Fibroblast of lung (primary cell): ENCODE measurements around the gene MOB1B. TPM values are rescaled to one million over a fixed set of nuclear protein-coding genes. Genes with fewer than 3 reads are reported as not detected.
"Not testable (repeated sequence)": the region's sequence is repeated elsewhere in the genome, so short reads cannot be mapped to it uniquely, and the experiment has no call there.

ENCODE experiments used
- DNase-seq, 2 donors: peaks; one replicate each; pipeline versions ENCODE4 v3.0.0 to v3.0.0-alpha.2; 2010; ENCODE audit warnings: low read depth in 2 of 2
- H2AFZ ChIP-seq: 2 replicates; pipeline ENCODE4 v1.5.1; 2012; ENCODE audit warnings: low read length, control low read depth, inconsistent platforms
- H3K27ac ChIP-seq: 2 replicates; pipeline ENCODE4 v1.5.1; 2011; ENCODE audit warnings: low read length, control low read depth; ENCODE audit not compliant: insufficient read depth
- H3K27me3 ChIP-seq: 2 replicates; pipeline ENCODE4 v1.5.1; 2011; ENCODE audit warnings: mild to moderate bottlenecking, low read length; ENCODE audit not compliant: control insufficient read depth, insufficient read depth
- H3K36me3 ChIP-seq: 2 replicates; pipeline ENCODE4 v1.5.1; 2011; ENCODE audit warnings: low read length; ENCODE audit not compliant: control insufficient read depth, insufficient read depth
- H3K4me1 ChIP-seq: 2 replicates; pipeline ENCODE4 v1.5.1; 2011; ENCODE audit warnings: low read length; ENCODE audit not compliant: control insufficient read depth, insufficient read depth; ENCODE audit errors: extremely low read depth
- H3K4me2 ChIP-seq: 2 replicates; pipeline ENCODE4 v1.5.1; 2011; ENCODE audit warnings: low read length, control low read depth; ENCODE audit not compliant: insufficient read depth; ENCODE audit errors: extremely low read depth
- H3K4me3 ChIP-seq, 4 experiments: fragments of 200-600 bp in 1 of 4; sonication (generic) in 1 of 4; replicated peaks in 1 of 4; 2 replicates each; pipeline ENCODE4 v1.5.1; 2011 to 2016; ENCODE audit warnings: low read length in 4 of 4, low read depth in 3 of 4, mild to moderate bottlenecking in 3 of 4, control low read depth in 2 of 4, inconsistent platforms in 1 of 4, mixed read lengths in 1 of 4; ENCODE audit not compliant: insufficient read depth in 1 of 4; ENCODE audit errors: control extremely low read depth in 1 of 4
- H3K79me2 ChIP-seq: 2 replicates; pipeline ENCODE4 v1.5.1; 2012; ENCODE audit warnings: mild to moderate bottlenecking, low read length, inconsistent platforms; ENCODE audit not compliant: control insufficient read depth, insufficient read depth
- H3K9ac ChIP-seq: 2 replicates; pipeline ENCODE4 v1.5.1; 2011; ENCODE audit warnings: mild to moderate bottlenecking, low read length, control low read depth; ENCODE audit not compliant: insufficient read depth
- H3K9me3 ChIP-seq: 2 replicates; pipeline ENCODE4 v1.5.1; 2012; ENCODE audit warnings: low read depth, low read length; ENCODE audit not compliant: control insufficient read depth, insufficient read depth
- H4K20me1 ChIP-seq: 2 replicates; pipeline ENCODE4 v1.5.1; 2011; ENCODE audit warnings: low read length; ENCODE audit not compliant: control insufficient read depth, insufficient read depth; ENCODE audit errors: extremely low read depth
- EZH2 ChIP-seq: IDR thresholded peaks from 2 replicates; pipeline ENCODE4 v1.5.1; 2012; ENCODE audit warnings: low read length, control low read depth, mild to moderate bottlenecking; ENCODE audit errors: missing control alignments
- polyA plus RNA-seq, 2 donors: library from polyadenylated mRNA; depleted of rRNA in 1 of 2; stranded (reverse) in 1 of 2; unstranded in 1 of 2; fragments of >200 nt; gene quantifications; 2 replicates each; pipeline ENCODE4 v1.2.1, GENCODE V29; 2011 to 2012; ENCODE audit warnings: missing spikeins in 1 of 2
- total RNA-seq: library from RNA; depleted of rRNA; stranded (reverse); fragments of >200 nt; gene quantifications from 2 replicates; pipeline ENCODE4 v1.2.1, GENCODE V29; 2014
- TF ChIP-seq, protein P1 (sequence below), 2 donors: IDR thresholded peaks in 1 of 2; conservative IDR thresholded peaks in 1 of 2; 1 replicate in 1 of 2; 2 replicates in 1 of 2; pipeline ENCODE4 v1.5.1; 2011 to 2012; ENCODE audit warnings: low read length in 2 of 2, control low read depth in 1 of 2, inconsistent platforms in 1 of 2, low read depth in 1 of 2, mild to moderate bottlenecking in 1 of 2

MOB1B gene
- total and polyA plus RNA-seq, 2 donors (not counting 1 experiment from before 2014, with no cell fraction given), result 17.5 to 20.7 TPM

DNA sequence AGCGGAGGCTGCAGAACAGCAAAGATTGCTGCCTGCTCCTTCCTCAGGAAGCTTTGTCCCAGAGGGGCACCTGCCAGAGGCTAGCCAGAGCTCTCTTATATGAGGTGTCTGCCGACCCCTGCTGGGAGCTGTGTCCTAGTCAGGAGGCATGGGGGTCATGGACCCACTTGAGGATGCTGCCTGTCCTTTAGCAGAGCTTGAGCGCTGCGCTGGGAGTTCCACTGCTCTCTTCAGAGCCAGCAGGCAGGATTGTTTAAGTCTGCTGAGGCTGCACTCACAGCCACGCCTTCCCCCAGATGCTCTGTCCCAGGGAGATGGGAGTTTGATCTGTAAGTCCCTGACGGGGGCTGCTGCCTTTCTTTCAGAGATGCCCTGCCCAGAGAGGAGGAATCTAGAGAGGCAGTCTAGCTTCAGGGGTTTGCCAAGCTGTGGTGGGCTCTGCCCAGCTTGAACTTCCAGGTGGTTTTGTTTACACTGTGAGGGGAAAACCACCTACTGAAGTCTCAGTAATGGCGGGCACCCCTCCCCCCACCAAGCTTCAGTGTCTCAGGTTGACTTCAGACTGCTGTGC is 102.2 kb downstream of the MOB1B start:
- Histone ChIP-seq H3K79me2 (peaks cover 21% of the 10 kb centered on the region), H3K27ac (no peak overlapping the region), H3K4me2 (no peak overlapping the region), H3K4me1 (peaks cover 4% of the 10 kb centered on the region), H3K9ac (no peak overlapping the region), H3K27me3 (no peaks in the 10 kb centered on the region), H3K4me3 (no peak overlapping the region), H3K9me3 (no peaks in the 10 kb centered on the region), H2AFZ (no peak overlapping the region), H4K20me1 (no peaks in the 10 kb centered on the region), H3K36me3 (no peaks in the 10 kb centered on the region)
- no peak for DNase-seq
- no peak for TF ChIP-seq EZH2
- TF ChIP-seq, protein P1, sequence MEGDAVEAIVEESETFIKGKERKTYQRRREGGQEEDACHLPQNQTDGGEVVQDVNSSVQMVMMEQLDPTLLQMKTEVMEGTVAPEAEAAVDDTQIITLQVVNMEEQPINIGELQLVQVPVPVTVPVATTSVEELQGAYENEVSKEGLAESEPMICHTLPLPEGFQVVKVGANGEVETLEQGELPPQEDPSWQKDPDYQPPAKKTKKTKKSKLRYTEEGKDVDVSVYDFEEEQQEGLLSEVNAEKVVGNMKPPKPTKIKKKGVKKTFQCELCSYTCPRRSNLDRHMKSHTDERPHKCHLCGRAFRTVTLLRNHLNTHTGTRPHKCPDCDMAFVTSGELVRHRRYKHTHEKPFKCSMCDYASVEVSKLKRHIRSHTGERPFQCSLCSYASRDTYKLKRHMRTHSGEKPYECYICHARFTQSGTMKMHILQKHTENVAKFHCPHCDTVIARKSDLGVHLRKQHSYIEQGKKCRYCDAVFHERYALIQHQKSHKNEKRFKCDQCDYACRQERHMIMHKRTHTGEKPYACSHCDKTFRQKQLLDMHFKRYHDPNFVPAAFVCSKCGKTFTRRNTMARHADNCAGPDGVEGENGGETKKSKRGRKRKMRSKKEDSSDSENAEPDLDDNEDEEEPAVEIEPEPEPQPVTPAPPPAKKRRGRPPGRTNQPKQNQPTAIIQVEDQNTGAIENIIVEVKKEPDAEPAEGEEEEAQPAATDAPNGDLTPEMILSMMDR (conservative IDR thresholded peaks at IDR 0.05 in 1 of 2, IDR thresholded peaks at IDR 0.05 in 1 of 2; ENCODE audit: low read depth in 1 of 2, low read length in 2 of 2), result no peak

DNA sequence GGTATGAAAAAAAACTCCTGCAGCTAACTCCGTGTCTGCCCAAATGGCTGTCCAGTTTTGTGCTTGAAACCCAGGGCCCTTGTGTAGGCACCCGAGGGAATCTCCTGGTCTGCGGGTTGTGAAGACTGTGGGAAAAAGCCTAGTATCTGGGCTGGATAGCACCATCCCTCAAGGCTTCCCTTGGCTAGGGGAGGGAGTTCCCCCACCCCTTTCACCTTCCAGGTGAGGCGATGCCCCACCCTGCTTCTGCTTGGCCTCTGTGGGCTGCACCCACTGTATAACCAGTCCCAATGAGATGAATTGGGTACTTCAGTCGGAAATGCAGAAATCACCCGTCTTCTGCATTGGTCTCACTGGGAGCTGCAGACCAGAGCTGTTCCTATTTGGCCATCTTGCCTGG is 102.9 kb downstream of the MOB1B start:
- not testable (repeated sequence) for H3K27ac ChIP-seq, H3K27me3 ChIP-seq, DNase-seq, H2AFZ ChIP-seq, H3K36me3 ChIP-seq, H3K4me1 ChIP-seq, H3K4me3 ChIP-seq, H4K20me1 ChIP-seq, H3K9me3 ChIP-seq, H3K4me2 ChIP-seq, H3K9ac ChIP-seq
- peaks cover 19% of the 10 kb centered on the region for H3K79me2 ChIP-seq

DNA sequence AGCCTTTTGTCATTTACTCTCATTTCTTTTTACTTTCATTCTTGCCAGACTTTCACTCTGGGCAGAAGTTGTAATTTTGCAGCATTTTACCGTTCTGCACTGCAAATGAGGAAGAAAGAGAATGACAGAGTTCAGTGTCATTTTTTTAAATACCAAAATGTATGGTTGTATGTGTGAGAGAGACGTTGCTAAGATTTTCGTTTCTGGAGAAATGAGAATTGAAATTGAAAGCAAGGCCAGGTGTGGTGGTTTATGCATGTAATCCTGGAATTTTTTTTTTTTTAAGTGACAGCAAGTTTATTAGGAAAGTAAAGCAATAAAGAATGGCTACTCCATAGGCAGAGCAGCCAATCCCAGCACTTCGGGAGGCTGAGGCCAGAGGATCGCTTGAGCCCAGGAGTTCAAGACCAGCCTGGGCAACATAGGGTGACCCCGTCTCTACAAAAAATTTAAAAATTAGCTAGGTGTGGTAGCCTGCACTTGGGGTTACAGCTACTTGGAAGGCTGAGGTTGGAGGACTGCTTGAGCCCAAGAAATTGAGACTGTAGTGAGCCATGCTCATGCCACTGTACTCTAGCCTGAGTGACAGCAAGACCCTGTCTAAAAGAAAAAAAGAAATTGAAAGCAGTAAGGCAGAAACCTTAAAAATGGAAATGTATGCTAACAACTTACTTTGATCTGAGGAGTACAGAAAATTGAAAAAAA is 104.2 kb downstream of the MOB1B start:
- Histone ChIP-seq H4K20me1 (no peaks in the 10 kb centered on the region), H3K27me3 (no peaks in the 10 kb centered on the region), H3K79me2 (peaks cover 17% of the 10 kb centered on the region), H3K4me3 (no peak overlapping the region), H3K9ac (no peak overlapping the region), H3K27ac (no peak overlapping the region), H3K36me3 (no peaks in the 10 kb centered on the region), H3K9me3 (no peaks in the 10 kb centered on the region), H2AFZ (no peak overlapping the region), H3K4me1 (peaks cover 7% of the 10 kb centered on the region), H3K4me2 (no peak overlapping the region)
- DNase-seq, result no peak
- TF ChIP-seq, protein P1 (conservative IDR thresholded peaks at IDR 0.05 in 1 of 2, IDR thresholded peaks at IDR 0.05 in 1 of 2; ENCODE audit: low read depth in 1 of 2, low read length in 2 of 2), result no peak
- no peak for TF ChIP-seq EZH2
